ENCODE measurements around the gene NFIA.

NFIA gene

GRCh38 chr1:61160526-61160925 is 78.2 kb downstream of the NFIA start:
- DNase-seq: peak; percentile 58

GRCh38 chr1:61162520-61163258 is 80.3 kb downstream of the NFIA start:
- DNase-seq: peak; percentile 89

GRCh38 chr1:61163355-61163754 is 81.0 kb downstream of the NFIA start:
- no peak for DNase-seq

GRCh38 chr1:61165402-61165801 is 83.0 kb downstream of the NFIA start:
- DNase-seq: no peak

- DNase-seq: no peak
Observed at GRCh38 chr1:61167309-61167708, 84.9 kb downstream of the NFIA start.

GRCh38 chr1:61169045-61169444 is 86.7 kb downstream of the NFIA start:
- DNase-seq: no peak

GRCh38 chr1:61169634-61170033 is 87.3 kb downstream of the NFIA start:
- DNase-seq: no peak

GRCh38 chr1:61170328-61171238 is 88.2 kb downstream of the NFIA start:
- peak; percentile 95 for DNase-seq

- peak; percentile 42 for DNase-seq
Observed at GRCh38 chr1:61171346-61171745, 89.0 kb downstream of the NFIA start.

GRCh38 chr1:61171974-61172373 is 89.6 kb downstream of the NFIA start:
- no peak for DNase-seq

GRCh38 chr1:61173118-61173517 is 90.8 kb downstream of the NFIA start:
- DNase-seq: no peak

GRCh38 chr1:61174060-61174795 is 91.9 kb downstream of the NFIA start:
- peak; percentile 42 for DNase-seq

- DNase-seq: peak; percentile 83
Observed at GRCh38 chr1:61175976-61176375, 93.6 kb downstream of the NFIA start.

GRCh38 chr1:61181067-61182038 is 99.0 kb downstream of the NFIA start:
- DNase-seq: peak; percentile 80

- DNase-seq: no peak
Observed at GRCh38 chr1:61182049-61182448, 99.7 kb downstream of the NFIA start.

GRCh38 chr1:61182480-61182879 is 100.1 kb downstream of the NFIA start:
- DNase-seq: no peak

GRCh38 chr1:61183471-61184039 is 101.2 kb downstream of the NFIA start:
- DNase-seq: no peak

- DNase-seq: peak; percentile 84
Observed at GRCh38 chr1:61184040-61184713, 101.8 kb downstream of the NFIA start.

GRCh38 chr1:61184714-61185106 is 102.3 kb downstream of the NFIA start:
- DNase-seq: no peak

GRCh38 chr1:61186753-61187152 is 104.4 kb downstream of the NFIA start:
- no peak for DNase-seq
